T-helper 2 cell (primary cell): ENCODE data around the gene PFKFB3.
A peak's percentile ranks its signal among the peaks of the same experiment; 100 is the strongest.
"Not testable (repeated sequence)": the region's sequence is repeated elsewhere in the genome, so short reads cannot be mapped to it uniquely, and the experiment has no call there.

Source experiments
- DNase-seq, 5 experiments: peaks; one replicate each; pipeline versions ENCODE4 v3.0.0 to v3.0.0-alpha.2; 2012 to 2022

Gene PFKFB3

DNA sequence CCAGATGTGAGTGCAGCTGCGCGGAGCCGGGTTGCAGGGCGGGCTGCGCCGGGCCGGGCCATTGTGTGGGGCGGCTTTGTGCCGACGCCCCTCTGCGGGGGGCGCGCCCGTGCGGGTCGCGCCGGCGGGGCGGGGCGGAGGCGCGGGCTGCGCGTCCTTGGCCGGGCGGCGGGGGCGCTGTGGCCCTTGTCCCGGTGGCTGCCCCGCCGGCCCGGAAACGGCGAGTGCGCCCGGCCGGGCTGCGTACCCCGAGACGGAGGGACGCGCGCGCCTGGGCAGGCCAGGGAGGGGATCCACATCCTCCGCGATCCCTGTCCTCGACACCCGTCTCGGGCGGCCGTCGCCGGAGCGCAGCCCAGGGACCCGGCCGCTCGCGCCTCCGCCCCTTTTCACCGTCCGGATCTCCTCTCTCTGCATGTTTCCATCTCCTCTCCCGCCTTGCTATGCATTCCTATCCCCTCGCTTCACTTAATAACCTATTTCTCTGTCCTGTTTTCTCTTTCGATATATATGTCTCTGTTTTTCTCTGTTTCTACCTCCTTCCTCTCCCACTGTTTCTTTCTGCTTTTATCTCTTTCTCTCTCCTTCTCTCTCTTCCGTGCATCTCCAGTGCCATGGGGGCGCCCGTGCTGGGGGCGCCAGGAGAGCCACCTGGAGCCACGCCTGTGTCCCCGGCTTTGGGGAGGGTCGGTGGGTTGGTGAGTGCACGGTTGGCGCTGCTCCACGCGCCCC lies 765 bp downstream of the PFKFB3 start:
- DNase-seq: peak in 4 of 5 experiments; percentile 18 to 73 (median 39)

DNA sequence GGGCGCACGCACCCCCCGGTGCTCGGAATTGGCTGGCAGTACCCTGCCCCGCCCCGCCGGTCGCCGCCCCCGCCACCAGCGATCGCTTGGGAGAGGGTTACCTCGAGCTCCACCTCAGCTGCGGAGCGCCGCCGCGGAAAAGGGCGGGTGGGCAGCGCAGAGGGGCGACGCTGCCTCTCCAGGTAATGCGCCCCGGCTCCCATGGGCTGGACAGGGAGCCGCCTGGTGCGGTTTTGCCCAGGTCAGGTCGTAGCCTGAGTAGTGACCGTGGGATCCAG lies 1.3 kb downstream of the PFKFB3 start:
- peak in 3 of 5 experiments; percentile 41 to 62 (median 48) for DNase-seq

DNA sequence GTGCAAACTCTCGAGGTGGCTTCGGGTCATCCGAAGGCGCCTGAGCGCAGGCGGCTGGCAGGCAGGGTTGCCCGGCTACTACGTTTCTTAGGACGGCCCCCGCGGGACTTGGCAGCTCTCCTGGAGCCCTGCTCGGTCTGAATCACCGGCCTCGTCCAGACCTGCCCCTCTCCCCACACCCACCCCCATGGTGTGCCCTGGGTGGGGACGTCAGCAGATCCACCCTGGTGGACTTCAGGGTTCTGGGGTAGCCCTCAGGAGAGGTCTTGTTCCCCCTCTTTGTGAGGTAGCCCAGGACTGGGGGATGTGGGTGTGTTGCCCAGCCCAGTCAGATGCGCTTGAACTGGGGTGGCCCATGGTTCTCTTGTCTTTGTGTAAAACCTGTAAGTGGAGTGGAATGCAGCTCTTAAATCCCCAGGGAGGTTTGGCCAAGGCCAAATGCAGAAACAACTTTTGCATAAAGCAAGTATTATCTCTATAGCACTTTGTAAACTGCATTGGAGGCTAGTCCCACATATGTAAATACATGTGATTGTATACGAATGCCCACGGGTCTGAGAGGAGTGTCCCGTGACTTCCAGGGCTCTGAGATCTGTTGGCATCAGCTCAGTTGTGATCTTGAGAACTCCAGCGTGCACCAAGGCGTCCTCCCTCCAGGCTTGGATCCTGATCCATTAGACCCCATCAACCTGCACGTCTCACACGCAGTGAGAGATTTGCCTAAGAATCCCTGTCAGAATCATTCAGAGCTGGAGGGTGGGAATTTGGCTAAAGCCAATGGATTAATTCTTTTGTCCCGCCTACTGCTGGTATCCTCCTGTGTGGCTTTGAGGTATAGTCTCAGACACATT lies 1.8 kb downstream of the PFKFB3 start:
- DNase-seq: no peak

DNA sequence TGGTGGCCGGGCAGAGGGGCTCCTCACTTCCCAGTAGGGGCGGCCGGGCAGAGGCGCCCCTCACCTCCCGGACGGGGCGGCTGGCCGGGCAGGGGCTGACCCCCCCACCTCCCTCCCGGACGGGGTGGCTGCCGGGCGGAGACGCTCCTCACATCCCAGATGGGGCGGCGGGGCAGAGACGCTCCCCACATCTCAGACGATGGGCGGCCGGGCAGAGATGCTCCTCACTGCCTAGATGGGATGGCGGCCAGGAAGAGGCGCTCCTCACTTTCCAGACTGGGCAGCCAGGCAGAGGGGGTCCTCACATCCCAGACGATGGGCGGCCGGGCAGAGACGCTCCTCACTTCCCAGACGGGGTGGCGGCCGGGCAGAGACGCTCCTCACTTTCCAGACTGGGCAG lies 3.8 kb downstream of the PFKFB3 start:
- DNase-seq: not testable (repeated sequence)

DNA sequence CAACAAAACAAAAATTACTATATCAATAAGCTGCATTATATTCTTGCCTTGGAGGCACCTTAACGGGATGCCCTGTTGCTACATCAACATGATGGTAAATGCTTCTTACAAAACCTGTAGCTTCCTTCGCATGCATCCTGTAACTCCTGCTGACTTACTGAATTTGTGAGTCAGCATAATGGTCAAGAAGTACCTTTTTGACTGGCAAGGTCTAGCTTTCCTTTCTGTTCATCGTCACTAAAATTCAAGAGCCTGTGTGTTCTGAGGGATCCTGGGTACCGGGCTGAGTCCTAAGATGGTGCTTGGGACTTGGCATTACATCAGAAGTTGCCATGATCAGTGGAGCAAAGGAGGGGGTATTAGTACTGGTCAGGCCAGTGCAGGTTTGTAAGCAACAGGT lies 4.9 kb downstream of the PFKFB3 start:
- DNase-seq: peak in 1 of 5 experiments; percentile 28

DNA sequence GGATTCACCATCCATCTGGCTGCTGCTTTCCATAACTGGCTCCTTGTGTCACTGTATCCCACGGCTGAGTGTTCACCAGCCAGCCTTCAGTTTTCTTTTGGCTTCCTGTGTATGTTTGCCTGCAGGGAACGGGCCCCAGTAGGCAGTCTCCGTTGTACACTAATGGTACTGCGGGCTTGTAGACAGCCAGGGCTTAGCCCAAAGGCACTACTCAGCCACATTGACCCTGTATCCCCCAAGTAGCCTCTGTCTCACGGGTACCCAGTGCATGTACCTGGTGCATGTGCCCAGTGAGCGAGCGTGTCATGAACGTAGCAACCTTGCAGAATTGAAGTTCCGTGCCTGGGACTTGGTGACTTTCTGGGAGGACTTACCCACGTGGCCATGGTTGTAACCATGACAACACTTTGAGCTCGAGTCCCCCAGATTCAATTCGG lies 6.1 kb downstream of the PFKFB3 start:
- DNase-seq: no peak

DNA sequence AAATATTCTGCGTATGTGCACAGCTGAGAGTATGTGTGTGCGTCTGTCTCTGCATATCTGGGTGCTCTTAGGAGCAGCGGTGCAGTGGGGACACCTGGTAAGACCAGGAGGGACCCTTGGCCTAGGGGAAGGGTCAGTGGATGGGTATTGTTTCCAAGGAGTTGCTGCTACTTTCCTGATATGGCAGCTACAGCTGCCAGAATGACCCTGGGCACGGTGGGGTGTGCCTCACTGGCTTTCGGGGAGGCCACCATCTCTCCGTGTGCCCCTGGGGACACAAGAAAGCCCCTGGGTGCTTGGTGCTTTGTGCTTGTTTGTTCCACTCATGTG lies 8.6 kb downstream of the PFKFB3 start:
- DNase-seq: no peak

DNA sequence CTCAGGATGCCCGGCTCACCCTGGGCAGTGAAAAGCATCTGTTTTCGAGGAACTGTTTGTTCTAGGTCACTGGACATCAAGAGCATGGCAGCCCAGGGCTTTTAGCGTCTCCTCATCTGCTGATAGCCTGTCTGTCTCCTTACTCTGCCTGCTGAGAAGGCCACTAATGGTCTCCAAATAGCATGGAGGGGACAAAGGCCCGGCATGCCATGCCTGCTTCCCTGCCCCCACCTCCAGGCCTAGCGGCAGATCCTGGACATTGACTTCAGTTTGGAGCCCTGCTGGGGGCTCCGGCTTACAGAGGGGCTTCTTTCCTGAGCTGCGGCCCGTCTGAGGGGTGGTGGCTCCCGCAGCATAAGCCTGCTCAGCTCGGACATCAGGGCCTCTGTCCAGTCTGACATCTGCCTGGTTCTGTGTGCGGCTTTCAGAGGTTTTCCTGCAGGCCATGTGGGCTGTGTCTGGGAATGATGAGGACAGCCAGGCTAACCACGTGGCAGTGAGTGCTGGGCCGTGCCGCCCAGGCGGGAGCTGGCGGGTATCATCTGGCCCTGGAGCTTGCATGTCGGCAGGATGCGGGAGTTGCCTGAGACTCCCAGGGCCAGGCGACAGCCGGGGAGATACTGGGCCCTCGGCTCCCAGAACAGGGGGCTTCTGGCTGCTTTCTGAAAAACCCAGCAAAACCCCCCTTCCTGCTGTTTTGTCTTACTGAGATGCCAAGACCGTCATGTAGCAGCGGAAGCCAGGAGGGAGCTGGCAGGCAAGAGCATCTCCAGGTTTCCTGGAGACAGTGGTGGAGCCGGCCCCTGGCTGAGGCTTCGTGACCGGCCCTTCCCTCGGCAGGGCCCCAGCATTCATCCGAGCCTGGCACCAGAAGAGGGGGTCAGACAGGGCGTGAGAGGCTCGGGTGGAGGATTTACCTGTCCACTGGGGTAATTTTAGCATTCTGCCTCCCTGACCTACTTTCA lies 9.2 kb downstream of the PFKFB3 start:
- no peak for DNase-seq

DNA sequence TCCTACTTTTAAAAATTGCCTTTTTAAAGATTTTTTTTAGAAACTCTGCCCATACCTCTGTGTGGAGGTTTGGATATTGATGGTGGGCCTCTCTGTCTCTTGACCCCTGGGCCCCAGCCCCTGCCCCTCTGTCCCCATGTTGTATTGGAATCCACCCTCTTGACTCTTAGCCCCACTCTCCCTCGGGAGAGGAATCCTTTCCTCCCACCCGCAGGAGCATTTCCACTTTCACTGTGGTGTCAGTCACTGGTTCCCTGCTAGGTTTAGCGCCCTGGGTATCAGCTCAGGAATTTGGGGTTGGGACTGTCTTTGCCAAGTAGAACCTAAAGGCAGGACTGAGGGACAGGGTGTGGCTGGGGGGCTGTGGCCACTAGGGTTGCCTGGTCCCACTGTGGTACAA lies 10.1 kb downstream of the PFKFB3 start:
- no peak for DNase-seq

DNA sequence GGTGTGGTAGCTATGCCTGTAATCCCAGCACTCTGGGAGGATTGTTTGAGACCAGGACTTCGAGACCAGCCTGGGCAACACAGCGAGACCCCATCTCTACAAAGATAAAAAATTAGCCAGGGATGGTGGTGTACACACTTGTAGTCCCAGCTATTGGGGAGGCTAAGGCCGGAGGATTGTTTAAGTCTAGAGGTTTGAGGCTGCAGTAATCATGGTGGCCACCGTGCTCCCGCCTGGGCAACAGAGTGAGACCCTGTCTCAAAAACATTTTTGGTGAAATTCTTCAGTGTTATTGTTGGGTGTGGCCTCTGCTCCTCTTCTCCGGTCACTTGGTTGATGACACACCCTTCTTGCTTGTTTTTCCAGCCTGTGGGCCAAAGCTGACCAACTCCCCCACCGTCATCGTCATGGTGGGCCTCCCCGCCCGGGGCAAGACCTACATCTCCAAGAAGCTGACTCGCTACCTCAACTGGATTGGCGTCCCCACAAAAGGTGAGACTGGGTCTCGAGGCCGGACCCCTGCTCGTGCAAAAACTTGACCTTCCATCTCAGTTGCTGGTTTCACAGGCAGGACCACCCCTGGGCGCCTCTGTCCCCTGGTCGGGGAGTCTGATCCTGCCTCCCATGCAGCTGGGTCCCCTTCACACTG lies 10.6 kb downstream of the PFKFB3 start:
- DNase-seq: no peak

DNA sequence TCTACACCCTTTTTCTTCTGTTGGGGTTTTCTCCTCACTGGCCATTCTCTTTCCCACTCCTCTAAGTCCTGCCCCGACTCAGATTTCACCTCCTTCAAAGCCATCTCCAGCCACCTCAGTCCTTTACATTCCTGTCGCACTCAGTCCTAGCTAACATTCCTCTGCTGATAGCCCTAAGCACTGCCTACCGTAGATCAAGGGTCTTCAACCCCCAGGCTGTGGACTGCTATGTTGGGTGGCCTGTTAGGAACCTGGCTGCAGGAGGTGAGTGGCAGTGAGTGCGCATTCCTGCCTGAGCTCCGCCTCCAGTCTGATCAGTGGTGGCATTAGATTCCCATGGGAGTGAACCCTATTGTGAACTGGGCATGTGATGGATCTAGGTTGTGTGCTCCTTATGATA lies 11.2 kb downstream of the PFKFB3 start:
- DNase-seq: no peak

DNA sequence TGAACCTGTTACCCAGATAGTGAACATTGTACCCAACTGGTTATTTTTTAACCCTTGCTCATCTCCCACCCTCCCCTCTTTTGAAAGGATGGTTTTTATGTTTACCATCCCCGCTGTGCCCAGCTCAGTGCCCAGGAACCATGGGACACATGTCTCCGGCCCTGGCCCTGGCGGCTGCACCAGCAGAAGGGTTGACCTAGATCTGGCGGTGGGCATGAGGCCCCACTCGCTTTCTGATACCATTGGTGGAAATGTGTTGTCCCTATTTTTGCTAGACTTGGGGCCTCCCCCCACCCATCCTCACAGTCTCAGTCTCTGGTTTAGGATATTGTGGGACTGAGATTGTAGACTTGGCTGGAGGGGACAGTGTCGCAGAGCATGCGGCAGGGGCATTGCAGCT lies 11.9 kb downstream of the PFKFB3 start:
- DNase-seq: no peak

DNA sequence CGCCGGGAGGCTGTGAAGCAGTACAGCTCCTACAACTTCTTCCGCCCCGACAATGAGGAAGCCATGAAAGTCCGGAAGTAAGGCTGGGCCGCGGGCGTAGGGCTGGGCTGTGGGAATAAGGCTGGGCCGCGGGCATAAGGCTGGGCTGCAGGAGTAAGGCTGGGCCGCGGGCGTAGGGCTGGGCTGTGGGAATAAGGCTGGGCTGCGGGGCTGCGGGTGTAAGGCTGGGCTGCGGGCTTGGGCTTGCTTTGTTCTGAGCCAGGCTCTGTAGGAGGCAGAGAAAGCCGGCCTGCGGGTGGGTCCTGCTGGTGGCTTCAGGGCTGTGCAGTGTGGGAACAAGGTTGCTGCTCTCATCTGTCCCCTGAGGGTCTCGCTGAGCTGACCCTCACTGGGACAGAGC lies 12.5 kb downstream of the PFKFB3 start:
- DNase-seq: no peak

DNA sequence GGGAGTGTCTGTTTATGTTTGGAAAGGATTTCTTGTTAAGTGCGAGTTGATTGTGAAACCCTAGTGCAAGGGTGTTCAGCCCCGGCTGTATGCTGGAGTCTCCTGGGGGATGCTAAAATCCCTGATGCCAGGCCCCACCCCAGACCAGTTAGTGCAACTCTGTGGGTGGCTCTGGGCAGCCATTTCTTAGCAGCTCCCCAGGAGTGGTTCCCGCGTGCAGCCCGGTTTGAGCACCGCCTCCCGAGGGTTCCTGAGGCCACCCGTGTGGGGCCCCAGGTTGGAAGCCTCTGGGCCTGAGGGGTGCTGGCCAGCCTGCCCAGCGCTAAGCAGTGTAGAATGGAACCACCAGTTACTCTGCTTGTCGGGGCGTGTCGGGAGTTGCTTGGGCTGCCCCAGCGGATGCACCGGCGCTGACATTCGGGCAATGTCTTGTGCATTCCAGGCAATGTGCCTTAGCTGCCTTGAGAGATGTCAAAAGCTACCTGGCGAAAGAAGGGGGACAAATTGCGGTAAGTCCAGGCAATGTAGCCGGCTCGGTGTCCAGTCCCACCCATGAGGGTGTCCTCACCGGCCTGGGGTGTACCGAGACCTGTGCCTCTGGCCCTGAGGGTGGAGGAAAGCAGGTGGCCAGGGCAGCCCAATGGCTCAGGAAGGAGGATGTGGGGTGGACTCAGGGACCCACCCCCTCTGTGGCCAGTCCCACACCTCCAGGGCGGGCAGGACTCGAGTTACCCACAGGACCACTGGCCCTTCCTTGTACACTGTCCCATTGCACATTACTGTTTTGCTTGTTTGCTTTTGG lies 13.2 kb downstream of the PFKFB3 start:
- no peak for DNase-seq

DNA sequence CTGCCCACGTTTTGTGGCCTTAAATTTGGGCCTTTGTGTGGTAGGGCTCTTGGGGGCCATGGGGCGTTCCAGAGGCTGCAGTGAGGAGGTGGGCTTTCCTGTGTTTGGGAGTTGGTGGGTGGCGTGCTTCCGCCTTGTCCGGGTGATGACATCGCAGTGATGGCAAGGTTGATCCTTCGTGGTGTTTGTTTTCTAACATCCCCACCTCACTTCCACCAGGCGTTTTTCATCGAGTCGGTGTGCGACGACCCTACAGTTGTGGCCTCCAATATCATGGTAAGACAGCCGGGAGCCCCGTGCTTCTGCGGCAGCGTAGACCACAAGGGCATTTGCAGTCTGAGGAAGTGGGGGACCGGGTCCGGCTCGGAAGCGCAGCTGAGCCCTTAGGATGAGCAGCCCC lies 14.2 kb downstream of the PFKFB3 start:
- DNase-seq: no peak

DNA sequence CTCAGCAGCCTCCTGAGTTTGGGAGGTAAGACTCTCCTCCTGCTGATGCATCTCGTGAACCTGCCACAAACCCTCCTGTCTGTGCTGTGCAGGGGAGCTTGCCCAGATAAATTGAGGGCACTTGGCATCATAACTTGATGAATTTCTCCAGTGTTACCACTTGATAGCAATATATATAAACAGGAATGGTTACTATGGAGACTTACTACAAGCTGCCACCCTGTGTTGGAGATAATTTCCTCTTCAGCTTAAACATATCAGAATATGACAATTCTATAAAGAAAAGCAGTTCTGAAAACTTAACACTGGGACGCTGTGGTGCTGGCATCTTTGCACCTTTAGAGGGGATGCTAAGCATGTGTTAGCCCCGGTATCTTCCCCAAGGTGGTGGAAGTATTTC lies 14.9 kb downstream of the PFKFB3 start:
- no peak for DNase-seq

DNA sequence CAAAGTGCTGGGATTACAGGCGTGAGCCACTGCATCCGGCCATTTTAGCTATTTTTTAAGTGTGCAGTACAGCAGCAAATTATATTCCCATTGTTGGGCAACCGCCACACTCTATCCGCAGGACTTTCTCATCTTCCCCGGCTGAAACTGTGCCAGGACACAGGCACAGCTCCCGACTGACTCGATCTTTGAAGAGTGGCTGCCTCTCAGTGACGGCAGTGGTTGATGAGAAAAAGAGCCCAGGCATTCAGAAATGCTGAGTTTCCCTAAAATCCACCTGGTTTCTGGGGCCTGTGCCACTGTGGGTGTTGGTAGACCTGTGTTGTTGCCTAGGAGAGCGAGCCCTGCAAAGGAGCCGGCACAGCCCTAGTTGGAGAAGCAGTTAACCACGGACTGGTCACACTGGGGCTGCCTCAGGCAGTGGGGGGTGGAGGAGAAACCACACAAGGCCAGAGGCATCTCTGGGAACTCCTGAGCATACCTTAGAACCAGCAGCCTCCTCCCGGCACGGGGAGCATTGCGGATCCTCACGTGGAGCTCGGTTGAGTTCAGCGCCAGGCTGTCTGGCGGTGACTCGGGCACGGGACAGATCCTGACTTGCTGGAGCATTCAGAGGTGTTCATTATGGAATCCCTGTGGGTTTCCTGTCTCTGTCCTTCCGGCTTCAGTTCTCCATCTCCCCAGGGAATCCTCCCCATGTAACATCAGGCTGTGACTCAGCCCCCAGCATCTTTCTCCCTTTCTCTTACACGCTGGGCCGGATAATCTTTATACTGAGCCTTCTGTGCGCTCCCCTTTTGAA lies 16.2 kb downstream of the PFKFB3 start:
- DNase-seq: no peak

DNA sequence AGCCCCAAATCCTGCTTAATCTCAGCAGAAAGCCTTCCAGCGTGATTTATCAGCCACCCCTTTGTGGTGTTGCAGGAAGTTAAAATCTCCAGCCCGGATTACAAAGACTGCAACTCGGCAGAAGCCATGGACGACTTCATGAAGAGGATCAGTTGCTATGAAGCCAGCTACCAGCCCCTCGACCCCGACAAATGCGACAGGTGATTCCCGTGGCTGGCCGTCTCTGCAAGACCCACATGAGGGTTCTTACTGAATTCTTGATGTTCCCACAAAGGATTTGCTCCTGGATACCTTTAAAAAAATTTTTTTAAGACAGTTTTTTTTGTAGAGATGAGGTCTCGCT lies 16.7 kb downstream of the PFKFB3 start:
- DNase-seq: no peak

DNA sequence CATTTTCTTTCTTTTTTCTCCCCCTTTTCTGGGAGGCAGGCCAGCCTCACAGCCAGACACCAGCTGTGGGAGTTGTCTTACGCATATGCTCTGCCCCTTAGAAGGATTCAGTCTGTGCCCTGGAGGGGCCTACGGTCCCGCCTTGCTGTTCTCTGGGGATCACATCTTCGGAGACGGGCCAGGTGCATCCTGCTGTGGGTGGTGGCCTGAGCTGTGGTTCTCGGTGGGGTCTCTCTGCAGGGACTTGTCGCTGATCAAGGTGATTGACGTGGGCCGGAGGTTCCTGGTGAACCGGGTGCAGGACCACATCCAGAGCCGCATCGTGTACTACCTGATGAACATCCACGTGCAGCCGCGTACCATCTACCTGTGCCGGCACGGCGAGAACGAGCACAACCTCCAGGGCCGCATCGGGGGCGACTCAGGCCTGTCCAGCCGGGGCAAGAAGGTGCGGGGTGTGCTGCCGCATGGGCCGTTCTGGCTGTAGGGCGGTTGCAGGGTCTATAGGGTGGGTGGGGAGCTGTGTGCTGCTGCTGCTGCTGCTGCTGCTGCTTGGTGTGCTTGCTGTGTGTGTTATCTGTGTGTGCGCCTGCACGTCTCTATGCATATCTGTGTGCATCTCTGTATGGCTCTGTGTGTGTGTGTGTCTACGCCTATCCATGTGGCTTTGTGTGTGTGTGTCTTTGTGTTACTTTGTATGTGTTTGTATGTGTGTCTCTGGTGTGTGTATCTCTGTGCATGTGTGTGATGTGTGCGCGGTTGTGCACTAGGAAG lies 17.9 kb downstream of the PFKFB3 start:
- DNase-seq: no peak

DNA sequence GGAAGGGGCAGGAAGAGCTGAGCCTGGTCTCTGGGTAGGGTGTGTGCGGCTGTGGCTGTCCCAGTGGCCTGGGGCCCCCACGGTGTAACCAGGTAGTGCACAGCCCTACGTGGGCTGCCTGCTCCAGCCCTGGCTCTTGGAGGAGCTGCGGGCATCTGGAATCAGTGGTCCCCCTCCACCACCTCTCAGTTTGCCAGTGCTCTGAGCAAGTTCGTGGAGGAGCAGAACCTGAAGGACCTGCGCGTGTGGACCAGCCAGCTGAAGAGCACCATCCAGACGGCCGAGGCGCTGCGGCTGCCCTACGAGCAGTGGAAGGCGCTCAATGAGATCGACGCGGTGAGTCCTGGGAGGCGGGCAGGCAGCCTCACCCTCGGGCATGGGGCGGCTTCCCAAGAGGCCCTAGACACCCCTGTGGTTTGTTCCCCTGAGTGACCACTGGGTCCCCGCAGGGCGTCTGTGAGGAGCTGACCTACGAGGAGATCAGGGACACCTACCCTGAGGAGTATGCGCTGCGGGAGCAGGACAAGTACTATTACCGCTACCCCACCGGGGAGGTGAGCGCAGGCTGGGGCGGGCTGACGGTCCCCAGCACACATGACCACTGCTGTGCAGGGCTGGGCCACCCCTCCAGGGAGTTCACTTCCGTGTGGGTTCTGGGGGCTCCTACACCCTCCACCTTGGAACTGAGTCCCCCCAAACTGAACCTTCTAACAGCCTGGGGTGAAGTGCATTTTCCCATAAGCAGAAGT lies 18.6 kb downstream of the PFKFB3 start:
- no peak for DNase-seq
